Fibroblast of peridontal ligament (primary cell): ENCODE results near the gene DCAF17.
"Not testable (repeated sequence)": the region's sequence is repeated elsewhere in the genome, so short reads cannot be mapped to it uniquely, and the experiment has no call there.

Experiments
- DNase-seq: peaks from one replicate; pipeline ENCODE4 v3.0.0-alpha.2; 2010; ENCODE audit errors: extremely low read depth

DCAF17 gene

GRCh38 chr2:171452773-171453172 is 18.7 kb downstream of the DCAF17 start:
- DNase-seq: peak; percentile 3

GRCh38 chr2:171459498-171459897 is 25.5 kb downstream of the DCAF17 start:
- no peak for DNase-seq

DNA sequence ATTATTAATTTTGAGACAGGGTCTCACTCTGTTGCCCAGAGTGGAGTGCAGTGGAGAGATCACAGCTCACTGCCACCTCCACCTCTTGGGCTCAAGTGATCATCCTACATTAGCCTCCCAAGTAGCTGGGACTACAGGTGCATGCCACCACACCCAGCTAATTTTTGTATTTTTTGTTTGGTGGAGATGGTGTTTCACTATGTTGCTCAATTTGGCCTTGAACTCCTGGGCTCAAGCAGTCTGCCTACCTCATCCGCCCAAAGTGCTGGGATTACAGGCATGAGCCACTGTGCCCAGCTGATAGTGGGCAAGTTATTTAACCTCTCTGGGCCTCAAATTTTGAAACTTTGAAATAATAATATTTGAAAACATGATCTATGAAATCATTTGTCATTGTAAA is 26.5 kb downstream of the DCAF17 start:
- DNase-seq: no peak

DNA sequence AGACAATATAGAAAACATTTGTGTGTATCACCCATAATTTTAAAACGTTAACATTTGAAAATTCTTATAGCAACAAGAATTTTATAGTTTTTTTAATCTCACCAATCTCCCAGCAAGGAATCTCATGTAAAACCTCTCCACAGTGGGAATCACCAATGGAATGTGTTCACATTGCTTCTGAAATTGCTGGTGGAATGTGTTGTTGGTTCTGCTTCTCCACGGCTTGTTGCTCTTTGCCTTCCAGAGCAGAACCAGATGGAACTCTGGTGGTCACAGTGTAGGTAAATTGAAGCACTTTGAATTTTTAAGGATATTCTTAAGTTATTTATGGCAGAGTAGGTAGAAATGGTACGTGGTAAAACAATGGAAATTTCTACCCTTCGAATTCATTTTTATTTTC is 35.1 kb downstream of the DCAF17 start:
- peak; percentile 41 for DNase-seq

- no peak for DNase-seq
These were observed 36.1 kb downstream of the DCAF17 start for GRCh38 chr2:171470129-171470528.

- DNase-seq: no peak
These were observed 42.0 kb downstream of the DCAF17 start for GRCh38 chr2:171475979-171476378.

DNA sequence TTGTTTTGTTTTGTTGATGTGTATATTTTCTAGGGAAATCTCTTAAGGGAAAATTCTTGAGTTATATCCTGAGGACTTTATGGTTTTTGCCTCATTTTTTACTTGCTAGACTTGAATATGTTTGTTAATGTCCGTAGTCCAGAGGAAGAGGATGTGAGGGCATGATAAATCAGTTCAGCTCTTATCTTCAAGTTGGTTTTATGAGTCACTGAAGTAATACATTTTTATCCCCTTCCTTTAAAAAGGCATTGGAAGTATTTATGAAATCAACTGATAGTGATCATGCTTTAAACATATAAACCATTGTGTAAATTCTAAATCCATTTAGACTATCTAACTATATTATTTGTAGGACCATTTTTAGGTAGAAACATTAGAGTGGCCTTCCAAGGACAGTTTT is 44.3 kb downstream of the DCAF17 start:
- no peak for DNase-seq

DNA sequence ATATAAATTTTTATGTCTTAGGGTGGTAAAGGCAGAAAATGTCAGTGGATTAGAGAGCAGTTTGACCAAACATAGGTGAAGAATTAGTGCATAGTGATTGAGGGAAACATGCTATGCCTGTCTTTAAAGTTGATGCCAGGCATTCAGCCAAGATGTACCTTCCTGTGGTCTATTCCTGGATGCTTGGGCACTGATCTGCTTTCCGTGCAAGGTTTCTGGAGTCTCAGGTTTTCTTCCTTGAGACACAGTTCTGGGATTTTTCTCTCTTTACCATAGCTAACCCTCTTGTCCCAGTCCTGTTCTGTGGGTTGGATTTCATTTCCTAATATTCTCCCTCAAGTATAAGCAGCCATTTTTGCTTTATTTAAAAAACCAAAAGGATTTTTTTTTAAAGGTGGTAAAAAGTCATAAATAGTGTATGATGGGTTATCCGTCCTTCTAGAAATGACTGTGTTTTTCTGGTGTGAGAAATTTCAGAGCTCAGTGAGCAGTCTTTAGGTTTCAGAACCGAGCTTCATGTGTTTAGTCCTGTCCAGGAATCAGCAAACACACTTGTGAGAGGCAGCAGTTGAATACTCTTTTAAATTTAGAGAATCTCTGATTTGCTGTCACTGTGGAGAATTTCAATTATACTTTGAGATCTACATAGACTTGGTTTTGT is 45.3 kb downstream of the DCAF17 start:
- no peak for DNase-seq

GRCh38 chr2:171480908-171481307 is 46.9 kb downstream of the DCAF17 start:
- DNase-seq: no peak

DNA sequence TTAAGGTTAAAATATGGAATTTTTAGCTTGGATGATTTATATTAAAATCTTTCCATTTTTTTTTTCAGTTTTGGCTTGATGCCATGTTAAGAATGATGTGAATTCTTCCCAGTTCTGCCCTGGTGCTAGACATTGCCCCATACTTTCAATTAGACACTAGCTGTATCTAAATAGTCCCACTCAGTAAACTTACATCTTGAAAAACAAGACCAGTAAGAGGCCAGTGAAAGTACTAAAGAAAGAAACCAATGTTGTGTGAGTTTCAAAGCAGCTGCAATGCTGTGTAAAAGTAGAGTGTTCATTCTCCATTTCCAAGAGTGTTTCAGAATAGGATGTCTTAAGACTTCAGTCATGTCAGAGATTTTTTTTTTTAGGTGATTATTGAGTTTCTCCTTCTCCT is 48.3 kb downstream of the DCAF17 start:
- peak; percentile 24 for DNase-seq

GRCh38 chr2:171482877-171483276 is 48.9 kb downstream of the DCAF17 start:
- peak; percentile 9 for DNase-seq

DNA sequence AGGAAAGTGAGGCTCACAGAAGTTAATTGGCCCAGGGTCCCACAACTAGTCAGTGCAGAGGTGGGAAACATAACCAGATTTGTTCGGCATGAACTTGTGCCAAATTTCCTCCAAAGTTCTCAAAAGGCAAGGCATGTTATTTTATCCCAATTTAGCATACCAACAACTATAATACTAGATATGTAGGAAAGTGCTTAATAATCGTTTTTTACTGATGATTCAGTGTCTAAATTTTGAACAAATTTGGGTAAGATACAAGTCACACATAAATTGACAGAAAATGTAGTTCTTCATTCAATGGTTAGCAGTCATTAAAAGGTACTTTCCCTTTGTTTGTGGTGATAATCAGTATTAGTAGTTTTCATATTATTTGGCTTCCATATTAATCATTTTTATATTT is 49.8 kb downstream of the DCAF17 start:
- DNase-seq: no peak

DNA sequence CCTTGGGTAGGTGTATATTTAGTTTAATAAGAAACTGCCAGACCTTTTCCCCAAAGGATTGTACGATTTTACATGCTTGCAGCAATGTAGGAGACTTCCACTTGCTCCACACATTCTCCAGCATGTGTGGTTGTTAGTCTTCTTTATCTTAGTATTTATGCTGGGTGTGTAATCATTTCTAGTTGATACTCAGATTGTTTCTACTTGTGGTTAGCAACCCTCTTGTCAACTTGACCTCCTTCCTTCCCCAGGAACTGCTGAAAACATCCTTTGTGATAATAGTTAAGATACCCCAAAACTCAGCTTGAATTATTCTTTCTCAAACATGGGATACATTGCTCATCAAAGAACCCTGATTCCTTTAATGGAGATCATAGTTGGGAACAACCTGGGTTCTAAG is 51.1 kb downstream of the DCAF17 start:
- DNase-seq: no peak

GRCh38 chr2:171487201-171487600 is 53.2 kb downstream of the DCAF17 start:
- DNase-seq: no peak

DNA sequence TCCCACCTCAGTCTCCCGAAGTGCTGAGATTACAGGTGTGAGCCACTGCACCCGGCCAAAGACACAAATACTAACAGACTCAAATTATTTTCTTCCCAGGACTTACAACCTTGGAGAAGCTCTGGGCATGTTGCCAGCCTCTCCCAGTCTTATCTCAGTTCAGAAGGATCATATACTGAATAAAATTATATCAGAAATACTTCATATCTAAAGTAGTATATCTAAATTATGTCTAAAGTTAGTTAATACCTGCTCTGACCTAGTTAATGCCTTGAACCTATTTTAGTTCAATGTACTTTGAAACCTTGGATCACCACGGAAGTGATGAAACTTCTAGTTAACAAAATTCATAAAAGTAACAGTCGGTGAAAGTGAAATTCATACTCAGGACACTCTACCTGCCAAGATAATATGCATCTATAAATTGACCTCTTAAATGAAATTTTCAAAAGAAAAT is 53.8 kb downstream of the DCAF17 start:
- DNase-seq: no peak

- DNase-seq: no peak
These were observed 56.6 kb downstream of the DCAF17 start for GRCh38 chr2:171490577-171490976.

DNA sequence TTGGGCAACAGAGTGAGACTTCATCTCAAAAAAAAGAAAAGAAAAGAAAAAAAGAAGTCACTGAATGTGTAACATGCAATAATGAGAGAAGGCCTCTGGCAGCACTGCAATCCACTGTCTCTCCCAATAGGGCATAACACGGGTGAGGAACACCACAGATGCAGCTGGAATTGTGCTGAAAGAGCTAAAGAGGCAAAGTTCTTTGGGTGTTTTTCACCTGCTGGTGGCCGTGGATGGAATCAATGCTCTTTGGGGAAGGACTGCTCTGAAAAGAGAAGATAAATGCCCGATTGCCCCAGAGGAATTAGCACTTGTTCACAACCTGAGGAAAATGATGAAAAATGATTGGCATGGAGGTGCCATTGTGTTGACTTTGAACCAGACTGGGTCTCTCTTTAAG is 57.3 kb downstream of the DCAF17 start:
- no peak for DNase-seq

DNA sequence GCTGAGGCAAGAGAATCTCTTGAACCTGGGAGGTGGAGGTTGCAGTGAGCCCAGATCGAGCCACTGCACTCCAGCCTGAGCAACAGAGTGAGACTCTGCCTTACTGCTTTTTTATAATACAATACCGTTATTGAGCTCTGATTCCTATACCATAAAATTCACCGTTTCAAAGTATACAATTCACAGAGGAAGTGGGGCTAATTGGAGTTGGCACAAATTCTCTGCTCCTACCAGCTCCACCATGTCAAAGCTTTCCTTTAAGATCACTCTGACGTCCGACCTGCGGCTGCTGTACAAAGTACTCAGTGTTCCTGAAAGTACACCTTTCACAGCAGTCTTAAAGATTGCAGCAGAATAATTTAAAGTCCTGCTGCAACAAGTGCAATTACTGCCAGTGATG is 58.6 kb downstream of the DCAF17 start:
- no peak for DNase-seq

GRCh38 chr2:171497664-171498063 is 63.6 kb downstream of the DCAF17 start:
- DNase-seq: not testable (repeated sequence)

- peak; percentile 55 for DNase-seq
These were observed 71.3 kb downstream of the DCAF17 start for GRCh38 chr2:171505374-171505773.

GRCh38 chr2:171509945-171510731 is 76.1 kb downstream of the DCAF17 start:
- DNase-seq: no peak

GRCh38 chr2:171512014-171512413 is 78.0 kb downstream of the DCAF17 start:
- no peak for DNase-seq

GRCh38 chr2:171512683-171513195 is 78.7 kb downstream of the DCAF17 start:
- no peak for DNase-seq
